Neural crest cell (in vitro differentiated cells): ENCODE data around the gene ZNF629. TPM values are rescaled to one million over a fixed set of nuclear protein-coding genes. Genes with fewer than 3 reads are reported as not detected.

ENCODE experiments used
- DNase-seq: peaks from one replicate; pipeline ENCODE4 v3.0.0; 2021; ENCODE audit warnings: low read depth, mixed read lengths, low spot score
- H3K27ac Mint-ChIP-seq: one replicate; pipeline ENCODE4 v1.8.0; 2021; ENCODE audit warnings: mild to moderate bottlenecking, mixed read lengths; ENCODE audit not compliant: unreplicated experiment
- H3K27me3 Mint-ChIP-seq: 2 replicates; pipeline ENCODE4 v1.8.0; 2021; ENCODE audit warnings: low read depth, mild to moderate bottlenecking, mixed read lengths
- H3K36me3 Mint-ChIP-seq: 2 replicates; pipeline ENCODE4 v1.8.0; 2021; ENCODE audit warnings: low read depth, mild to moderate bottlenecking, mixed read lengths
- H3K4me1 Mint-ChIP-seq: 2 replicates; pipeline ENCODE4 v1.8.0; 2021; ENCODE audit warnings: mixed read lengths
- H3K4me3 Mint-ChIP-seq: one replicate; pipeline ENCODE4 v1.8.0; 2021; ENCODE audit warnings: mild to moderate bottlenecking, mixed read lengths
- H3K9me3 Mint-ChIP-seq: 2 replicates; pipeline ENCODE4 v1.8.0; 2021; ENCODE audit warnings: mixed read lengths
- total RNA-seq: library from RNA; stranded (reverse); gene quantifications from 2 replicates; pipeline ENCODE4 v1.2.1, GENCODE V29; 2021
- TF ChIP-seq, protein P1 (sequence below): fragments of 200-600 bp; sonication (generic); conservative IDR thresholded peaks from 2 replicates; pipeline ENCODE4 v1.5.0; 2021; ENCODE audit warnings: antibody characterized with exemption, mild to moderate bottlenecking

ZNF629 gene
- total RNA-seq, 1 donor from 2014 or later: 41.0 TPM

- Mint-ChIP-seq H3K4me3 (peak overlapping the region; percentile 89), H3K27ac (peak overlapping the region; percentile 96), H3K27me3 (no peaks in the 10 kb centered on the region), H3K4me1 (peaks cover 31% of the 10 kb centered on the region), H3K9me3 (no peaks in the 10 kb centered on the region), H3K36me3 (no peaks in the 10 kb centered on the region)
- TF ChIP-seq, protein P1, sequence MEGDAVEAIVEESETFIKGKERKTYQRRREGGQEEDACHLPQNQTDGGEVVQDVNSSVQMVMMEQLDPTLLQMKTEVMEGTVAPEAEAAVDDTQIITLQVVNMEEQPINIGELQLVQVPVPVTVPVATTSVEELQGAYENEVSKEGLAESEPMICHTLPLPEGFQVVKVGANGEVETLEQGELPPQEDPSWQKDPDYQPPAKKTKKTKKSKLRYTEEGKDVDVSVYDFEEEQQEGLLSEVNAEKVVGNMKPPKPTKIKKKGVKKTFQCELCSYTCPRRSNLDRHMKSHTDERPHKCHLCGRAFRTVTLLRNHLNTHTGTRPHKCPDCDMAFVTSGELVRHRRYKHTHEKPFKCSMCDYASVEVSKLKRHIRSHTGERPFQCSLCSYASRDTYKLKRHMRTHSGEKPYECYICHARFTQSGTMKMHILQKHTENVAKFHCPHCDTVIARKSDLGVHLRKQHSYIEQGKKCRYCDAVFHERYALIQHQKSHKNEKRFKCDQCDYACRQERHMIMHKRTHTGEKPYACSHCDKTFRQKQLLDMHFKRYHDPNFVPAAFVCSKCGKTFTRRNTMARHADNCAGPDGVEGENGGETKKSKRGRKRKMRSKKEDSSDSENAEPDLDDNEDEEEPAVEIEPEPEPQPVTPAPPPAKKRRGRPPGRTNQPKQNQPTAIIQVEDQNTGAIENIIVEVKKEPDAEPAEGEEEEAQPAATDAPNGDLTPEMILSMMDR: no peak
- DNase-seq: peak; percentile 71
These were observed 18.6 kb upstream of the ZNF629 start for GRCh38 chr16:30805370-30806169.

DNA sequence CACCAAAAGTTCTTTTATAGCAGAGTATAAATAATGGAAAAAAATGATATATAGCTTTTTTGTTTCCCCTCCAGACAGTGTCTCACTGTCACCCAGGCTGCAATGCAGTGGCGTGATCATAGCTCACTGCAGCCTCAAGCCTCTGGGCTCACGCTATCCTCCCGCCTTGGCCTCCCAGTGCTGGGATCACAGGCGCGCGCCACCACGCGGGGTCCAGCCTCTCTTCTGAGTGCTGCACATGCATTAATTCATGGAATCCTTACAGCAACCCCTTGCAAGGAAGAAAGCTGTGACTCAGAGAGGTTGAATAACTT is 18.0 kb upstream of the ZNF629 start:
- no peaks in the 10 kb centered on the region for H3K27me3 Mint-ChIP-seq
- no peaks in the 10 kb centered on the region for H3K36me3 Mint-ChIP-seq
- H3K4me3 Mint-ChIP-seq: peak overlapping the region; percentile 89
- H3K27ac Mint-ChIP-seq: peak overlapping the region; percentile 96
- TF ChIP-seq, protein P1: no peak
- no peak for DNase-seq
- H3K9me3 Mint-ChIP-seq: no peaks in the 10 kb centered on the region
- peaks cover 31% of the 10 kb centered on the region for H3K4me1 Mint-ChIP-seq

GRCh38 chr16:30802936-30803335 is 15.9 kb upstream of the ZNF629 start:
- TF ChIP-seq, protein P1: no peak
- H3K9me3 Mint-ChIP-seq: no peaks in the 10 kb centered on the region
- H3K4me1 Mint-ChIP-seq: peaks cover 31% of the 10 kb centered on the region
- H3K36me3 Mint-ChIP-seq: no peaks in the 10 kb centered on the region
- H3K27ac Mint-ChIP-seq: no peak overlapping the region
- no peaks in the 10 kb centered on the region for H3K27me3 Mint-ChIP-seq
- H3K4me3 Mint-ChIP-seq: peak overlapping the region; percentile 65
- DNase-seq: no peak

DNA sequence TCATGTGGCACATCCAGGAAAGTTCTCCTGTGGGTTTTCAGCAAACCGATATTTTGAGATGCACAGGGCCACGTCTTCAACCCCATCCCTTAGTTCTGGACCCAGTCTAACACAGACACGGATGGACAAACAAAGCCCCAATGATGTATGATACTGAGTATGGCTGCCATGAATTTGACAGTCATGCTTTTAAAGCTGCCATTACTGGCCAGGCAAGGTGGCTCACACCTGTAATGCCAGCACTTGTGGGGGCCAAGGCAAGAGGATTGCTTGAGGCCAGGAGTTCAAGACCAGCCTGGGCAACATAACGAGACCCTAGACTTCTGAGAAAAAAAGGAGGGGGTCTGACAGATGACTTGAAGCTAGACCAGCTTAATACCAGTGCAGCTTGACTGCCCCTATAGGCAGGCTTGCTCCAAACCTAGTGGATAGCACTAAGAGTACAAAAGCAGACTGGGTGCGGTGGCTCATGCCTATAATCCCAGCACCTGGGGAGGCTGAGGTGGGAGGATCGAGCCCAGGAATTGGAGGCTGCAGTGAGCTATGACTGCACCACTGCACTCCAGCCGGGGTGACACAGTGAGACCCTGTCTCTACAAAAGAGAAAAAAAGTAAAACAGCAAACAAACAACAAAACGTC is 10.8 kb upstream of the ZNF629 start:
- no peaks in the 10 kb centered on the region for H3K9me3 Mint-ChIP-seq
- no peak overlapping the region for H3K27ac Mint-ChIP-seq
- TF ChIP-seq, protein P1: peak; percentile 15
- H3K4me3 Mint-ChIP-seq: no peak overlapping the region
- H3K27me3 Mint-ChIP-seq: no peaks in the 10 kb centered on the region
- H3K36me3 Mint-ChIP-seq: no peaks in the 10 kb centered on the region
- H3K4me1 Mint-ChIP-seq: peaks cover 3% of the 10 kb centered on the region
- no peak for DNase-seq

- TF ChIP-seq, protein P1: no peak
- Mint-ChIP-seq H3K9me3 (no peaks in the 10 kb centered on the region), H3K36me3 (no peaks in the 10 kb centered on the region), H3K4me3 (no peak overlapping the region), H3K27me3 (no peaks in the 10 kb centered on the region), H3K4me1 (no peaks in the 10 kb centered on the region), H3K27ac (no peak overlapping the region)
- DNase-seq: no peak
These were observed 7.6 kb upstream of the ZNF629 start for GRCh38 chr16:30794634-30795033.
